Stomach (tissue), 4 donors: ENCODE results near the gene EIF5B.

Experiments
- CTCF ChIP-seq, 7 experiments: fragments of 450-650 bp in 4 of 7; fragments of 200-600 bp in 3 of 7; sonication (generic) in 3 of 7; IDR thresholded peaks; one replicate each; pipeline ENCODE4 v1.5.1; 2016 to 2019; ENCODE audit warnings: antibody characterized with exemption in 7 of 7, control low read depth in 2 of 7, mild to moderate bottlenecking in 1 of 7
- POLR2A ChIP-seq, 4 donors: fragments of 450-650 bp; IDR thresholded peaks; one replicate each; pipeline ENCODE4 v1.6.1; 2016; ENCODE audit warnings: antibody characterized with exemption in 4 of 4, control low read depth in 2 of 4, mild to moderate bottlenecking in 1 of 4, moderate library complexity in 1 of 4

- TF ChIP-seq CTCF (IDR thresholded peaks at IDR 0.05) (no peak), POLR2A (IDR thresholded peaks at IDR 0.05) (no peak)
Measured at GRCh38 chr2:99436874-99437273, 99.7 kb downstream of the EIF5B start.
